ENCODE data around the gene METAP2.

The METAP2 gene

GRCh38 chr12:95533985-95534384 lies 60.0 kb downstream of the METAP2 start:
- Histone ChIP-seq H3K4me3 (no peak overlapping the region), H3K9ac (no peak overlapping the region), H3K9me3 (replicated peaks in 1 of 11) (no peaks in the 10 kb centered on the region), H4K20me1 (no peaks in the 10 kb centered on the region), H3K36me3 (no peaks in the 10 kb centered on the region), H3K4me1 (peaks cover 0 to 16% (median 8%) of the 10 kb centered on the region in 10 experiments; a peak in 13 of 20 replicates), H3K27ac (no peak overlapping the region), H3K27me3 (no peaks in the 10 kb centered on the region), H3K4me2 (no peak overlapping the region)
- no peak for TF ChIP-seq Cebpa-rat (IDR thresholded peaks at IDR 0.05)

- peaks cover 0 to 19% (median 8%) of the 10 kb centered on the region in 10 experiments; a peak in 13 of 20 replicates for H3K4me1 ChIP-seq
- no peak overlapping the region for H3K27ac ChIP-seq
- H3K36me3 ChIP-seq: no peaks in the 10 kb centered on the region
- H3K9ac ChIP-seq: no peak overlapping the region
- no peak for TF ChIP-seq Cebpa-rat (IDR thresholded peaks at IDR 0.05)
- no peaks in the 10 kb centered on the region for H3K27me3 ChIP-seq
- no peaks in the 10 kb centered on the region for H4K20me1 ChIP-seq
- peak overlapping the region in 6 of 11 experiments; percentile 14 to 69 (median 48); a peak in 7 of 22 replicates for H3K4me2 ChIP-seq
- H3K9me3 ChIP-seq (replicated peaks in 1 of 11): no peaks in the 10 kb centered on the region
- no peak overlapping the region for H3K4me3 ChIP-seq
Measured at GRCh38 chr12:95538006-95538405, 64.1 kb downstream of the METAP2 start.

DNA sequence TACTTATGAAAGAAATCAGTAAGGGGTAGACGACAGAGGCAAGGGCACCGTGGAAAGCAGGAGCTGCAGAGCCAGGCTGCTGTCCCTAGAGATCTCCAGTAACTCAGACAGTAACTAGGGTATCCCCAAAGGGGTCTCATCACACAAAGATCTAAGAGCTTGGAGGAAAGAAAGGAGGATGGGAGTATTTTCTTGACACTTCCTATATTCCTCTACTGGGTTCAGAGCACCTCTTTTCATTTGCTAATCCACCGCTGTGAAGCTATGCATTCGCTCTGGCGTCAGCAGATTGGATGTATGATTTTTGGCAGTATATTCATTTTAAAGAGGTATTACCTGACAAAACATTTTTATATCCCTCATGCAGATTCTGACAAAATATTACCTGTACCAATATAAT lies 64.7 kb downstream of the METAP2 start:
- Histone ChIP-seq H3K4me2 (peak overlapping the region in 8 of 11 experiments; percentile 14 to 69 (median 38); a peak in 14 of 22 replicates), H3K36me3 (no peaks in the 10 kb centered on the region), H4K20me1 (no peaks in the 10 kb centered on the region), H3K4me1 (peaks cover 0 to 19% (median 8%) of the 10 kb centered on the region in 10 experiments; a peak in 13 of 20 replicates), H3K27me3 (no peaks in the 10 kb centered on the region), H3K27ac (no peak overlapping the region), H3K9ac (0 out of 22 replicates have a peak overlapping the region, but pooled peaks of 1 of the 11 experiments have one; percentile 28), H3K9me3 (replicated peaks in 1 of 11) (no peaks in the 10 kb centered on the region), H3K4me3 (no peak overlapping the region)
- no peak for TF ChIP-seq Cebpa-rat (IDR thresholded peaks at IDR 0.05)

DNA sequence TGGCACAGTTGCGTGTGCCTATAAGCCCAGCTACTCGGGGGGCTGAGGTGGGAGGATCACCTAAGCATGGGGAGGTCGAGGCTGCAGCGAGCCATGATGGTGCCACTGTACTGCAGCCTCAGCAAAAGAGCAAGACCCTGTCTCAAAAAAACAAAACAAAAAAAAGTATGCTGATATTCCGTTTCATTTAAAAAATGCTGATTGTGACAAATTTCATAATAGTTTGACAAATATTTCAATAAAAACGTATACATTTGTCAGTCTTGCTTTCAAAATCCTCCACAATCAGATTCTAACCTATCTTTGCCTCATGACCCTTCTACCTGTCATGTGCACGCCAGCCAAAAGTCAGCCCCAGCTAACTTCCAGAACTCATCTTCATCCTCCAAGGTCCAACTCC lies 67.5 kb downstream of the METAP2 start:
- no peaks in the 10 kb centered on the region for H3K36me3 ChIP-seq
- no peaks in the 10 kb centered on the region for H3K27me3 ChIP-seq
- H3K4me2 ChIP-seq: no peak overlapping the region
- H4K20me1 ChIP-seq: no peaks in the 10 kb centered on the region
- no peak for TF ChIP-seq Cebpa-rat (IDR thresholded peaks at IDR 0.05)
- peaks cover 0 to 19% (median 8%) of the 10 kb centered on the region in 10 experiments; a peak in 13 of 20 replicates for H3K4me1 ChIP-seq
- H3K27ac ChIP-seq: no peak overlapping the region
- H3K9me3 ChIP-seq (replicated peaks in 1 of 11): no peaks in the 10 kb centered on the region
- H3K4me3 ChIP-seq: no peak overlapping the region
- H3K9ac ChIP-seq: no peak overlapping the region

GRCh38 chr12:95543305-95543704 lies 69.4 kb downstream of the METAP2 start:
- Histone ChIP-seq H3K4me2 (no peak overlapping the region), H3K27ac (no peak overlapping the region), H3K4me1 (peaks cover 0 to 10% (median 6%) of the 10 kb centered on the region in 10 experiments; a peak in 13 of 20 replicates), H4K20me1 (no peaks in the 10 kb centered on the region), H3K36me3 (no peaks in the 10 kb centered on the region; a peak in 1 of 22 replicates), H3K27me3 (no peaks in the 10 kb centered on the region), H3K9ac (no peak overlapping the region), H3K4me3 (no peak overlapping the region), H3K9me3 (replicated peaks in 1 of 11) (peaks cover 9 to 11% (median 10%) of the 10 kb centered on the region in 11 experiments)
- TF ChIP-seq Cebpa-rat (IDR thresholded peaks at IDR 0.05): no peak

GRCh38 chr12:95544756-95545155 lies 70.8 kb downstream of the METAP2 start:
- Histone ChIP-seq H3K36me3 (no peaks in the 10 kb centered on the region; a peak in 1 of 22 replicates), H3K4me3 (no peak overlapping the region), H3K9me3 (replicated peaks in 1 of 11) (peaks cover 24 to 25% (median 24%) of the 10 kb centered on the region in 11 experiments), H3K27me3 (no peaks in the 10 kb centered on the region), H3K9ac (no peak overlapping the region), H4K20me1 (no peaks in the 10 kb centered on the region), H3K4me2 (no peak overlapping the region), H3K4me1 (no peaks in the 10 kb centered on the region), H3K27ac (no peak overlapping the region)
- no peak for TF ChIP-seq Cebpa-rat (IDR thresholded peaks at IDR 0.05)

GRCh38 chr12:95545303-95545702 lies 71.4 kb downstream of the METAP2 start:
- H3K9me3 ChIP-seq (replicated peaks in 1 of 11): peaks cover 26 to 28% (median 27%) of the 10 kb centered on the region in 11 experiments
- no peaks in the 10 kb centered on the region for H4K20me1 ChIP-seq
- TF ChIP-seq Cebpa-rat (IDR thresholded peaks at IDR 0.05): no peak
- H3K4me3 ChIP-seq: no peak overlapping the region
- no peak overlapping the region for H3K9ac ChIP-seq
- H3K4me2 ChIP-seq: no peak overlapping the region
- no peak overlapping the region for H3K27ac ChIP-seq
- H3K27me3 ChIP-seq: no peaks in the 10 kb centered on the region
- no peaks in the 10 kb centered on the region for H3K4me1 ChIP-seq
- no peaks in the 10 kb centered on the region; a peak in 1 of 22 replicates for H3K36me3 ChIP-seq

DNA sequence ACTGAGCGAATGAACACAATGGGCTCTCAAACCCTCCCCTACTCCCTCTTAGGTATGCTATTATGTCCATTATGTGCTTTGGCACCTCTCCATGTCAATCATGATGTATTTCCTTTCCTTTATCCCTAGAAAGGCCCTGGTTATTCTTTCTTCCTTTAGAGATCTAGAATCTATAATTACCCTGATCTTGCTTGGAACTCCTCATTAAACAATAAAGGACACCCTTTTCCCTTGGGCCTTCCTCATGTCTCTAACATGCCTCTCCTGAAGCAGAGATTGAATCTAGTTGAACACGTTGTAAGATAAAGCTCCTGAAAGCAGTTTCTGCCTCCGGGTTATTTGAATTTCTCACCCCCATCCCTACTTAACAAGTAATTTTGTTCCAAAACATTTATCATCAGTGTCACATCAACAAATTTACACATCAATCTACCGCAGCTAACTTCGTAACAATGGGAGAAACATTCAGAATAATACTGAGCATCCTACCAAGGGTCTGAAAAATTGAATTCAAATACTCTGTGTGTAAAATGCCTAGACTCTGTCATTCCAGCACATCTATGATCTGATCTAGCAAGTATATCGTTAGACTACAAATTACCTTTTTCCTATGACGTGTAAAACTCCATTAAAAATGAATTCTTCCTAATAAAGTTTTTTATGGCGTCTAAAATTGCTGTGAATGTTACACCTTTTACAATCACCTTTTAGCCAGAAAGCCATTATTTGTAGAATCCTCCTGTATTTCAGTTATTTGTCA lies 72.0 kb downstream of the METAP2 start:
- H3K9me3 ChIP-seq (replicated peaks in 1 of 11): peaks cover 26 to 28% (median 27%) of the 10 kb centered on the region in 11 experiments

GRCh38 chr12:95546491-95546813 lies 72.5 kb downstream of the METAP2 start:
- Histone ChIP-seq H4K20me1 (no peaks in the 10 kb centered on the region), H3K4me3 (no peak overlapping the region), H3K9ac (no peak overlapping the region), H3K27me3 (no peaks in the 10 kb centered on the region), H3K27ac (no peak overlapping the region), H3K4me2 (no peak overlapping the region), H3K9me3 (replicated peaks in 1 of 11) (peaks cover 26 to 28% (median 27%) of the 10 kb centered on the region in 11 experiments), H3K4me1 (no peaks in the 10 kb centered on the region), H3K36me3 (no peaks in the 10 kb centered on the region; a peak in 1 of 22 replicates)
- no peak for TF ChIP-seq Cebpa-rat (IDR thresholded peaks at IDR 0.05)

More for the DNA sequence above, 72.0 kb downstream of the METAP2 start:
- H3K27me3 ChIP-seq: no peaks in the 10 kb centered on the region
- H3K9ac ChIP-seq: no peak overlapping the region
- no peaks in the 10 kb centered on the region; a peak in 1 of 22 replicates for H3K36me3 ChIP-seq
- no peak overlapping the region for H3K4me3 ChIP-seq
- H4K20me1 ChIP-seq: no peaks in the 10 kb centered on the region
- no peak for TF ChIP-seq Cebpa-rat (IDR thresholded peaks at IDR 0.05)
- H3K4me1 ChIP-seq: no peaks in the 10 kb centered on the region
- H3K4me2 ChIP-seq: no peak overlapping the region
- no peak overlapping the region for H3K27ac ChIP-seq

All from BLaER1 treated with 17β-estradiol and CSF1 and Interleukin-3, amounts not matched to agents 10 nM and 100 nM (cell line).